NCI-H524 treated with DMSO at 0.1 percent for 48 hours (cell line): ENCODE results near the gene ANKZF1.

ENCODE experiments used
- DNase-seq: peaks from one replicate; lab custom pipeline; 2025; lab: John Stamatoyannopoulos, UW

The ANKZF1 gene

DNA sequence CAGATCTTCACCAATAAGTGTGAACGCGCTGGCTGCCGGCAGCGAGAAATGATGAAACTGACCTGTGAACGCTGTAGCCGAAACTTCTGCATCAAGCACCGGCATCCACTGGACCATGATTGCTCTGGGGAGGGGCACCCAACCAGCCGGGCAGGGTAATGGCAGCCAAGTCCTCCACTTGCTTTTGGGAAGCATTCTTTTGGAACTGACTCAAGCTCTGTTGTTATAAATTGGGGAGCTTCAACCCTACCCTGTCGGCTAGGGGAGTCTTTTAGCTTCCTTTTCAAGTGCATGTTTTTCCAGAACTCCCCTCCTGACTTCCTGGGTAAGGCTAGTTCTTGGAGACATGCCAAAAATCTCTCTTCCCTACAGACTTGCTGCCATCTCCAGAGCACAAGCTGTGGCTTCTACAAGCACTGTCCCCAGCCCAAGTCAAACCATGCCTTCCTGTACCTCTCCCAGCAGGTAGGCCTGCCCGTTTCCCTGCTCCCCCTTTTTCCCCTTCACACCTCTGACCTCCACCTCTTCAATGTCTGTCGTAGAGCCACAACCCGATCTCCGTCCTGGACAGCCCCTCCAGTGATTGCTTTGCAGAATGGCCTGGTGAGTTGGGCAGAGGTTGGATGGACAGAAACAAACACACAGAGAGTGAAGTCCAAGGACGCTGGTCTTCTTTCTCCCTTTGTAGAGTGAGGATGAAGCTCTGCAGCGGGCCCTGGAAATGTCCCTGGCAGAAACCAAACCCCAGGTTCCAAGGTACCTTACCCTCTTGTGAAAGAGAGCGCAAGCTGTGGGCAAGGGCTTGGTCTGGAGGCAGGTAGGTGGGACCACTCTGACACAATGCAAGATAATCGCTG is 21.5 kb upstream of the ANKZF1 start:
- no peak for DNase-seq

DNA sequence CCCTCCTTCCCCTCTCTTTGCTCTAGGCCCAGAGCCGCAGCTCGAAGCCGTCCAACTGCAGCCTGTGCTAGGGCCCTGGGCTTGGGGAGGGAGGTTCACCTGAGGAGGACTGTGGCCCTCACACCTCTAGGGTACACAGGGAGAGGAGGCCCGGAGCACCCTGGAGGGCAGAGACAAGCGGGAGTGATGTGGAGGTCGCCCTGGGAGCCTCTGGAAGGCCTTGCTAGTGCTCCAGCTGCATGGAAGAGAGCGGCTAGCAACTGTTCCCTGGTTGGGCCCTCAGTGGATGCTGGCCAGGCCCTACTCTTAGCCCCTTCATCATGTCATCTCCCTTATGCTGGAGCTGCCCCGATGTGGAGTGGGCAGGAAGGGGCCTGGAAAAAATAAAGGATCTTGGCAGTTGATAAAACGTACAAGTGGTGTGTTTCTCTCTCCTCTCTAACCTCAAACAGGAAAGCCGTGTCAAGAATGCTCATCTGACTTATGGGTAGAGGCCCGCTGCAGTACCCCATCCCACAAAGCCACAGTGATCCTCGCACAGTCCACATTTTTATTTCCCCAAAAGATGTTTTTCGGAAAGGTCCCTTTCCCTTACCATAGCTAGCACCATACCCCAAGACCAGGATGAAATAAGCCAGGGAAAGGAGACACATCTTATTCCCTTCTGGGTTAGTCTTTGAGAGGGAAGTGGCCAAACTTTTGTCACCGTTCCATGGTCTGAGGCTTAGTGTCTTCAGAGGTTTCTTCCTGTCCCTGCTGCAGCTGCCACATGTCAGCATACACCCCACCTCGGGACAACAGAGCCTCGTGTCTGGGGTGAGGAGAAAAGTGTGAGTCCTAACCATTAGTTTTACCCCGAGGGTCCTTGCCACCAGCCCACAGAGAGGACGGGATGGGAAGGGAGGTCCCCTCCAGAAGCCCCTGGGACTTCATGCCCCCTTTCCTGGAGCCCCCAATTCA is 20.1 kb upstream of the ANKZF1 start:
- no peak for DNase-seq

- DNase-seq = no peak
These were observed 19.3 kb upstream of the ANKZF1 start for GRCh38 chr2:219210196-219210885.

GRCh38 chr2:219210886-219211362 is 18.7 kb upstream of the ANKZF1 start:
- DNase-seq = no peak

DNA sequence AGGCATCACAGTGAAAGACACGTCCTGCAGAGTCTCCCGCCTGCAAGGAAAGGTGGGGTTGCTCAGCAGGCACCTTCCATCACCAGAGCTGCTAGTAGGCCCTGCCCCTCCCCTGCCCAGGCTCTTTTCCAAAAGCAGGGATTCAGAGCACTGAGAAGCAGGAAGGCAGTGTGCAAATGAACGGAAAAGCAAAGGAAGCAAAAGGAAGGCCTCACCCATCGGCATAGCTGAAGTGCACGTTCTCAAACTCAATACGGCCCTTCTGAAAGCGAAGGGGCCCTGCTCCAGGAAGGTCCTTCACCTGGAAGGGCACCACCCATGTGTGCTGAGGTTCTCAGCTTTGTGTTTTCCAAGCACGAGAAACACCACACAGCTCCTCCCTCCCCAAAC is 16.6 kb upstream of the ANKZF1 start:
- no peak for DNase-seq

DNA sequence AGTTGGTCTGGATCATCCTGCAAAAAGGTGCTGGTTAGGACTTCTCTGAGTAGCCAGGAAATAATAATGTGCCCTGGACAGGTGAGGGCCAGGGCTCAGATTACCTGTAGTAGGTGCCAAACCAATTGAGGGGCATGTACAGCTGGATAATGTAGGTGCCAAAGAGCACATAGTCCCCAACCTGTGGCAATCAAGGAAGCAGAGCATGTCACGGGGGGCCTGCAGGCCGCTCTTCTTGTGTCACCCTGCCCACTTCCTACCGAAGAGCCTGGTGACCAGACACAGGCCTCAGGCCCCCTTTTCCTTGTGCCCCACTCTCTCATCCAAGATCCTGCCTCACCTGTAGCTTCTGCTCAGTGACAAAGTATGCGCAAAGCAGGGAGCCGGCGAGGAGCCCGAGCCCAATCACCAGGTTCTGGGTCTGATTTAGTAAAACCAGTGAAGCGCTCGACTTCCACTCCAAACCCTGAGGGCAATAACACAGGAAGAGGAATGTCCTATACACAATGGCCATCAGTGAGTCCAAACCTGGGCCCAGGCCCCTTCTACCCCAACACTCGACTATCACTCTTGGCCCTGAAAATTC is 16.0 kb upstream of the ANKZF1 start:
- DNase-seq = no peak

GRCh38 chr2:219214141-219214540 is 15.5 kb upstream of the ANKZF1 start:
- no peak for DNase-seq

DNA sequence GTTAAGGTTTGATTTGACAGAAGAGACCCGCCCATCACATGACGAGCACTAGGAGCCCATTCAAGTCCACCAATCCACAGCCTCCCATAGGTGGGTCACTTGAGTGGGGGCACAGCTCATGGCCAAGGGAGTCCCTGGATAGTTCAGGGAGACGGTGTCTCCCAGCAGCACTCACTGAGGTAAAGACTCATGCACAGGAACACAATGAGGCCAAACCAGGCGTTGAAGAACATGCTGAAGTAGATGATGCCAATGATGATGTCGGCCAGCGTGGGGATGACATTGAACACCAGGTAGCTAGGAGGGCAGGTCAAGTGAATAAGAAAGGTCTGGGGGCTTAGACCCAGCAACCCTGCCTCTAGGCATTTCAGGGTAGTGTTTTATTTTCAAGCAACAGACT is 14.8 kb upstream of the ANKZF1 start:
- no peak for DNase-seq

DNA sequence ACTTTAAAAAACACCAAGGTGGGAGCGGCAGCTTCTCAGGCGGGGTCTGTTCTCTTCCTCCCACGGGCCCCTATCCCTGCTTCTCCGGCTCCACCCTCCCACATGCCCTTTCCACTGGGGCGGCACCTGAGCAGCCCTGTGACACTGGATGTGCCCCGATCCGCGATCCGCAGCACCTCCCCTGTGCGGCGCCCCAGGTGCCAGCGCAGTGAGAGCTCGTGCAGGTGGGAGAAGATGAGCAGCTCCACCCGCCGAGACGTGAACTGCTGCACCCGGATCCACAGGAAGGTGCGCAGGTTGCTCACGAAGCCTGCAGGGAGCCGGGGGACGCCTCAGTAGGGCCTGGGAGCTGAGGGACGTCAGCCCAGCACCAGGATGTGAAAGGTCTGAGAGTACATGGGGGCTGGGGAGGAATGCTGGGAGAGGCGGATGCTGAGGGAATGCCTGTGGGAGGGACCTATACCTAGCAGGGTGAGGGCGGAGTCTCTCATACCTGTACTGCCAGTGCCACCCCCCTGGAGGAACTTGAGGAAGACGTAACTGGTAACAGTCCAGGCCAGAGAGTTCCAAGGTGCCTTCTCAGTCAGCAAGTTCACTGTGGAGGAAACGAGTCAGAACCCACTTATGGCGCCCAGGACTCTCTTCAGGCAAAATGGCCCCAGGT is 13.6 kb upstream of the ANKZF1 start:
- DNase-seq = no peak

- no peak for DNase-seq
These were observed 13.1 kb upstream of the ANKZF1 start for GRCh38 chr2:219216535-219216915.

DNA sequence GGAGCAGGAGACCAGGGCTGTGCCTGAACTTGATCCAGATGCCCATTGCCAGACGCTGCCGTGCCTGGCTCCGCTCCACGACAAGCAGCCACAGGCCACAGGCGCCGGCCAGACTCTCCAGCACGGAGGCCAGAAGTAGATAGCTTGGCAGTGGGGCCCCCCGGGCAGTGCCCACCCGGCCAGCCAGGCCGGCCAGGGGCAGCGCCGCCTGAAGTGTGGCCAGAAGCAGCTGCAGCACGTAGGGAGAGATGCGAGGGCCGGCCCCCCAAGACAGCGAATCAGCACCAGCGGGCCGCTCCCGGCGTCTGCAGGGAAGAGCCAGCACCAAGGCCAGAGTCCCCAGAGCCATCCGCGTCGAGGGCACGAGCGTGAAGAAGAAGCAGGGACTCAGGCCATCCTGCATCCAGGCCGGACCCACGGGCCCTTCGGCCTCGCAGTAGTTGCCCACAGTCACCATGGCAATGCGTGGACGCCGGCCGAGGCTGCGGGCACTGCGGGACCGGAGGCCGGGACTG is 11.3 kb upstream of the ANKZF1 start:
- no peak for DNase-seq

DNA sequence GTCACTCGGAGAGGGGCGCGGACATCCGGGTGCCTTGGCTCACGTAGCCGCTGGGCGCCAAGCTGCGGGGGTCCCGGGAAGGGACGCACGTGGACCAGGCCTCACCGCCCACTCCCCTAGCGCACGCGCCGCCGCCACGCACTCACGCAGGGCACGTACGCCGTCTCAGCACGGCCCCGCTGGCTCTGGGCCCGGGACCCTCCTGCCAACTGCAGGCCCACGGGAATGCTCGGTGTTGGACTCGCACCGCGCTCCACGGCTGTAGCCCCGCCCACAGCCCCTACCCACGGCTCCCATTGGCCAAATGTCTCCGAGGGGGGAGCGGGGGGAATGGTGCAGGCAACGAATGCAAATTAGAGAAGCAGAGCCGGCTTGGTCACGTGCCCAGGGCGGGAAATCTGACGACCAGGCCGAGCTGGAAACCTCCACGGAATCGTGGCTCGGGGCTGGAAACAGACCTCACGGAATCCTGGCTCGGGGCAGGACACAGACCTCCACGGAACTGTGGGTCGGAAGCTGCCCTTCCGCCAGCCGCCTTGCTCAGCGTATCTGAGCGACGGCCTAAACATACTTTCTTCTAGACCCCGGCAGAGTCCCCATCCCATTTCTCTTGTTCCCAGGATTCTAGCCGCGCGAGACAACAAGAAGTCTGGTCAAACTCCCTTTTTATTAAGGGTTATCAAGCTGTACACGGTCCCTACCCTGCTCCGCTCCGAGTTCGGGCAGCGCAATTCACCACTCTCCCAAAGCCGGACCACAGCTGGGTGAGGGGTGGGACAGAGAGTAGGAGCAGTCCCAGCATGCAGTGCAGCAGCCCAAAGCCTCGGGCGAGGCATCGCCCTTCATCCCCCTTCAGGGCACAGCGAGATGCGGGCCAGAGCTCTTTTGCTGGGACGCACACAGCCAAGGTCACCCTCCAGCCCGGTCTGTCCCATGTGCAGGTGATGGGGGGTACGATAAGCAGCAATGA is 10.6 kb upstream of the ANKZF1 start, which contains the start of gene ABCB6:
TSS of gene ABCB6 (minus strand) at position 227 of the 970 bp plus-strand sequence. CDS start 285 bp downstream, outside the sequence.
- peak; percentile 48 for DNase-seq

DNA sequence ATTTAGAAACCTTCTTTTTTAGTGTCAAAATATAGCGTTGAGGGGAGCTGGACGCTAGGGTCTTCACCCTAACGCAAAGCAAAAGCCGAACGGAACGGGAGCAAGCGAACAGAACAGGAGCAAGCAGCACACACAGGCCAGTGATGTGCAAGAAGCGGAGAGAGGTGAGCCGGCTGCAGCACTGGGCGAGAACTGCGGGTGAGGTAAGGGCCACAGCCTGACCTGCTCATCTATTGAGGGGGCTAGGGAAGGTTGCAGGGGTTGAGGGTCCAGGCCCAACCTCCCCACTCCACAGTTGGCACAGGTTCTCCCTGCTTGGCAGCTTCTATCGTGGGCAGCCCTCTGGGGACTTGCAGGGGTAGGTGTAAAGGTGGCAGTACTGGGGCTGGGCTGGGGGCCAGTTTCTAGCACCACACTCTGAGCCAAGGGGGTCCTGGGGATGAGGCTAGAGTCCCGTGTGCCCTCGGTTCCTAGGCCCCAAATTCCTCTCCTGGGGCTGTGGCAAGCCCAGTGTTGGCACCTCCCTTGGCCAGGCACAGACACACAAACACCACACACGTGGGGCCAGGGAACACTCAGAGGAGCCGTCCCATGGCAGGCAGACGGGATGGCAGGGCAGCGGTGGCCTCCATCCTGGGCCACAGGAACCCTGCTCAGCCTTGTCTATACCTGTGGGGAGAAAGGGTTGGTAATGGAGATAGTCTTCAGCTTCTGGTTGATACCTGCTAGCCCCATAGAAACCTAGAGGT is 9.6 kb upstream of the ANKZF1 start:
- no peak for DNase-seq

GRCh38 chr2:219220652-219221402 is 8.8 kb upstream of the ANKZF1 start:
- no peak for DNase-seq

DNA sequence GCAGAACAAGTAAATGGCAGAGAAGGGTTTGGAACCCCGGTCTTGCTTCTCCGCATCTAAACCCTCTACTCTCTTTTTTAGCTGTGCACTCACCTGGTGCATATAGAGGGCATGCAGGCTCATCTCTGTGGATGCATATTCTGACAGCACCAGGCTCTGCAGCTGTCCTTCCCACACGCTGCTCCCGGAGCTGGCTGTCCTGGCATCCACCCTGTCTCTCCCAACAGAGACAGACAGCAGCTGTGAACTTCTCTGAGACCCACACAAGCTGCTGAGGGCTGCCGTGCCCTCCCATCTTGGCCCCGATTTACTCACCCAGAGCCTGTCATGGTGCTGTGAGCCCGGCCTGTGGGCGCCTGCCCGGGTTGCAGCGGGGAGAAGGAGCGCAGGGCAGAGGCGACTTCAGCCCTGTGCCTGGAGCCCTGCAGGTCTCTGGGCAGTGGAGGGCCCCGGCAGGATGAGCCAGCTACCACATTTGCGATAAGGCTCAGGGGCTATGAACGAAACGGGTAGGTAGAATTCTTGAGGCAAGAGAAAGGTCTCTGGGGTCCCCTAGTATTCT is 7.6 kb upstream of the ANKZF1 start:
- no peak for DNase-seq

DNA sequence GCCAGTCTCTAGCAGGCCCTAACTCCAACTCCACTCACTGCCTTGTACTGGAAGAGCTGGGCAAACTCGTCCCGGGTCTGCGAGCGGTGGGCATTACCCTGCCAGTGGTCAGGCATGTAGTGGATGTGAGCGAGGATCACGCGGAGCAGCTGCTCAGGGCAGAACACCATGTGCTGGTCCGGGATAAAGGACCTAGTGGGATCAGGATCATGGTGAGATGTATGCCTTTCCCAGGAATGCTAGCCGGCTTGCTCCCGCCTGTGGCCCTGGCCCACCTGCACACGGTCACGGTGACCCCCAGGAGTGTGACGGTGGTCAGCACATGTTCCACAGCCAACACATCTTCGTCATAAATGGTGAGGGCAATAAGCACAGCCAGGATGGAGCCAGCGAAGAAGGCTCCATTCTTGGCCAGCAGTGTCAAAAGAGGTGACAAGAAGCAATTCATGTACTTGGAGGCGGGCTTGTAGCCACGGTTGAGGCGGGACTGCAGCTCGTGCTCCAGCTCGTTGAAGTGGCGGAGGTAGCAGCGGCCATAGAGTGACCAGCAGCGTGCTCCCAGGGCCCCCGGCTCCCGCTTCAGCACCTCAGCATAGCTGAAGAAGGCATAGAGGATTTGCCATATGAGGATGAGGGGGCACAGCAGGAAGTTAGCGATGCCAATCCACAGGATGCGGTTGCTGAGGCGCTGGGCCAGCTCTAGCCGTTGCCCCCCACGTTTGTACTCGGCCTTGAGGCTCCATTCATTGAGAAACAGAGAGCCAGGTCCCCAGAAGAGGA is 5.6 kb upstream of the ANKZF1 start:
- DNase-seq = no peak

DNA sequence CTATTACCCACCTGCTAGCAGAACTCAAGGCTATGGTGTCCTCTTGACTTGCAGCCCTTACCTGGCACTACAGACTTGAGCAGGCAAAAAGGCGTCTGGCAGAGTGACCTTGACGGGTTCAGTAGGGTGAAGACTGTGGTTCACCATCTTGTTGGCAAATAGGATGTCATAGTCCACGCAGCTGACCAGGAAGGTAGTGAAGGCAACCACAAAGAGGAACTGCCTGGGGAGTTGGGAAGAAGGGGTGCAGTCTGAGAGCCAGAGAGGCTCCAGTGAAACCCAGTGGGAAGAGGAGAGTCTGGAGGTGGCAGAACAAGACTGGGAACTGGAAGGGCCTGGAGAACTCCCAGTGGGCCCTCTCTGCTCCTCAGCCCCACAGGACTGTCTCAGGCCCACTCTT is 4.3 kb upstream of the ANKZF1 start:
- no peak for DNase-seq
